ENCODE measurements around the gene MKNK1.

Gene MKNK1

DNA sequence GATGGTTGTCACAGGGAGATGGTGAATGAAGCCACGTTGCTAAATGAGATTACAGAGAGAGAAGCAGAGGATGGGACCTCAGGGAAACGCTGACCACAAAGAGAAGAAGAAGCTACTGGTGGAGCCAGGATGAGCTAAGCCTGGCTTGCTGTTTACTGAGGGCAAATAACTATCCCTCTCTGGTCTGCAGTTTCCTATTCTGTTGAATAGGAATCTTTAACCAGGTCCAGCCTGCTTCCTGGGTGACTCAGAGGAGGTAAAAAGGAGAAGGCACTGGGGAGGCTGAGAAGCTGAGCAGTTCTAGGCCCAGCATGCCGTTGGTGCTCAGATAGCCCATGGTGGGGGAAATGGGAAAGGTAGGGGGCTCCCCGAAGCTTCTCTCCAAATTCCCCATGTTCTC is 84.9 kb downstream of the MKNK1 start:
- no peak overlapping the region for H3K27ac ChIP-seq
- TF ChIP-seq, protein P1, sequence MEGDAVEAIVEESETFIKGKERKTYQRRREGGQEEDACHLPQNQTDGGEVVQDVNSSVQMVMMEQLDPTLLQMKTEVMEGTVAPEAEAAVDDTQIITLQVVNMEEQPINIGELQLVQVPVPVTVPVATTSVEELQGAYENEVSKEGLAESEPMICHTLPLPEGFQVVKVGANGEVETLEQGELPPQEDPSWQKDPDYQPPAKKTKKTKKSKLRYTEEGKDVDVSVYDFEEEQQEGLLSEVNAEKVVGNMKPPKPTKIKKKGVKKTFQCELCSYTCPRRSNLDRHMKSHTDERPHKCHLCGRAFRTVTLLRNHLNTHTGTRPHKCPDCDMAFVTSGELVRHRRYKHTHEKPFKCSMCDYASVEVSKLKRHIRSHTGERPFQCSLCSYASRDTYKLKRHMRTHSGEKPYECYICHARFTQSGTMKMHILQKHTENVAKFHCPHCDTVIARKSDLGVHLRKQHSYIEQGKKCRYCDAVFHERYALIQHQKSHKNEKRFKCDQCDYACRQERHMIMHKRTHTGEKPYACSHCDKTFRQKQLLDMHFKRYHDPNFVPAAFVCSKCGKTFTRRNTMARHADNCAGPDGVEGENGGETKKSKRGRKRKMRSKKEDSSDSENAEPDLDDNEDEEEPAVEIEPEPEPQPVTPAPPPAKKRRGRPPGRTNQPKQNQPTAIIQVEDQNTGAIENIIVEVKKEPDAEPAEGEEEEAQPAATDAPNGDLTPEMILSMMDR (IDR thresholded peaks at IDR 0.05), result no peak
- TF ChIP-seq ZFX (IDR thresholded peaks at IDR 0.05; ENCODE audit: borderline replicate concordance), result no peak

DNA sequence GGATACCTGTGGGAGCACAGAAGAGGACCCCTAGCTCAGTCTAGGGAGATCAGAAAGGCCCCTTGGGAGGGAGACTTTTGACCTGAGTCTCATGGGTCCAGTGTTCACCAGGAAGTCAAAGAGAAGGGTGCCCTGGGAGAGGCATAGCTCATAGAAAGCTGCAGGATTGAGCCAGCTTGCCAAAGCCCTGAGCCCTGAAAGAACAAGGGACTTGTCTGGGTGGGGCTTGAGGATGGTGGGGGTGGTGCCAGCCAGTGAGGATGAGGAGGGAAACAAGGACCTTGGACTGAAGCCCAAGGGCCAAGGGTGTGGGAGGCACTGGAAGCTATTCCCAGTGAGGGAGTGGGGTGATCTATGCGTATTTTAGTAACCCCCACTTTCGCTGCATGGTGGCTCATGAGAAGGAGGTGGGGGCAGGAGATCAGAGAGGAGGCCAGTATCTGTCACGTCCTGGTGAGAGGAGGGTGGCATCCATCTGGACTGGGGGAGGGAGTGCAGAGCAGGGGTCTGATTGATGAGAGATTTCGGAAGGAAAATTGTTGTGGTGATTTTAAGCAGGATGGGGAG is 86.1 kb downstream of the MKNK1 start:
- no peak for TF ChIP-seq ZFX (IDR thresholded peaks at IDR 0.05; ENCODE audit: borderline replicate concordance)
- TF ChIP-seq, protein P1 (IDR thresholded peaks at IDR 0.05), result no peak
- no peak overlapping the region for H3K27ac ChIP-seq

DNA sequence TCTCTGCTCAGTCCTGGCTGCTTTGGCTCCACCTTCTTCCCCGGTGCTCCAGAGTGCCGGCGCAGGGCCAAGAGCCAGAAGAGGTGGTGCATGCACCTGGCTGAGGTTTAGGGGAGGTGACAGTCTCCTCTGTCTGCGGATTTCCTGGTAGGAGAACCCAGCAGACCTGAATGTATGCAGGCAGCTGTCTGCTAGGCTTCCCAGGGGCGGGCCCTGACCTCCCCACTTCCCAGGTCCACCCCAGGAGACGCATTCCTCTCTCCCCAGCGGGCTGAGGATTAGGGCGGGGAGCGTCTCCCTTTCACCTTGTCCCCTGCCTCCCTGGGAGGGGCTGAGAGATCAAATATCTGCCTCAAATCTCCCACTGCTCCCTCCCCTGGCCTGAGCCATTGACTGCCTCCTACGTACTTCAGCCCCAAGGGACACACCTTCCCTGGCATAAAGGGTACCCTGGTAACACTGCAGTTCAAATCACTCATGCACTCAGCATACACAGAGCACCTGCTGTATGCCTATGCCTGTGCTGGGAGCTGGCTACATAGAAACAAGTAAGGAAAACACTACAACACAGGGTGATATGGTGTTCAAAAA is 87.0 kb downstream of the MKNK1 start:
- H3K27ac ChIP-seq, result peak overlapping the region; percentile 46
- TF ChIP-seq, protein P1 (IDR thresholded peaks at IDR 0.05), result no peak; the same call in 1 of the 2 replicates
- no peak for TF ChIP-seq ZFX (IDR thresholded peaks at IDR 0.05; ENCODE audit: borderline replicate concordance)

DNA sequence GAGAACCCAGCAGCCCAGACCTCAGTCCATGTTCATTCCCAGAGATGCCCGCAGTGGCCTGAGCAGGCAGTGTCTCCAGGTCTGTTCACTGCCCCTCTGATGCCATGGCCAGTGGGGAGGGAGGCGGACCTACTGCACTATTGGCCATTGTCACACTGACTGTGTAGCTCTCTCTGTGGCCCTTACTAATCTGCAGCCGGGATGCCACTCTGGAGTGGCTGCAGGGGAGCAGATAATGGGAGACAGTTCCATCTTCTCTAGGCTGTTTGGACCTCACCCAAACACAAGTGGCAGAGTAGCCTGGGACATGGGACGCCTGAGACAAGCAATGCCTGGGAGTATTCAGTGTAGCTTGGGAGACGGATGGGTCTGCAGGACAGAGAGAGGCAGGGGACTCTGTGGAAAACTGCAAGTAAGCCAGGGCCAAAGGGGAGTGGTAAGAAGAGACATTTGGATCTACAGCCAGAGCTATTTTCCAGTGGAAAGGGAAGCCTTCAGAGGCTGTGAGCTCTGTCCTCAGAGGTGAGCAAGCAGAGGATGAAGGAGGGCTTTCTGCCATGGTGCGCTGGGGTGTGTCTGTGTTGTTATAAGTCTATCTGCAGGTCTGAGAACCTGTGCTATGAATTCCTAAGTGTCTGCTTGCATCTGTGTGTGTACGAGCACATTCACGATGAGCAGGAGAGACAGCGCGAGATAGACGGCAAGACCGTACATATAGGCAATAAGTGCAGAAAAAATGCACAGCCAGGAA is 87.7 kb downstream of the MKNK1 start:
- peak overlapping the region; percentile 46 for H3K27ac ChIP-seq
- TF ChIP-seq, protein P1 (IDR thresholded peaks at IDR 0.05), result no peak
- TF ChIP-seq ZFX (IDR thresholded peaks at IDR 0.05; ENCODE audit: borderline replicate concordance), result no peak

DNA sequence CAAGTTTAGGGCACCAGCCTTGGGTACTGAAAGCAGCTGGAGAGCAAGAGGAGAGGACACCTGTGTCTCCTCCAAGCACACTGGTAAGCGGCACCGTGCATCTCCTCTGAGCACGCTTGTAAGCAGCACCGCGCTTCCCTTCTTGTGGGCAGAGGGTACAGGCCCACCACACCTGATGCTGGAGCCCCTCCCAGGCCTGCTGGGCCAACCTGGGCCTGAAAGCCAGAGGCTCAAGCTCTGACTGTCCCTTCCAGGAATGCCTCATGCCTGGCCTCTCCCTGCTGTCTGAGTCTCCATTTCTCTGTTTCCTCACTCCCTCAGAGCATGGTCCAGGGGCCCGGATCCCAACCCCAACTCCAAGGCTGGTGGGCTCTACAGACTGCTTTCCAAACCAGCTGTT is 88.5 kb downstream of the MKNK1 start:
- no peak for TF ChIP-seq ZFX (IDR thresholded peaks at IDR 0.05; ENCODE audit: borderline replicate concordance)
- TF ChIP-seq, protein P1 (IDR thresholded peaks at IDR 0.05), result no peak
- H3K27ac ChIP-seq, result no peak overlapping the region

DNA sequence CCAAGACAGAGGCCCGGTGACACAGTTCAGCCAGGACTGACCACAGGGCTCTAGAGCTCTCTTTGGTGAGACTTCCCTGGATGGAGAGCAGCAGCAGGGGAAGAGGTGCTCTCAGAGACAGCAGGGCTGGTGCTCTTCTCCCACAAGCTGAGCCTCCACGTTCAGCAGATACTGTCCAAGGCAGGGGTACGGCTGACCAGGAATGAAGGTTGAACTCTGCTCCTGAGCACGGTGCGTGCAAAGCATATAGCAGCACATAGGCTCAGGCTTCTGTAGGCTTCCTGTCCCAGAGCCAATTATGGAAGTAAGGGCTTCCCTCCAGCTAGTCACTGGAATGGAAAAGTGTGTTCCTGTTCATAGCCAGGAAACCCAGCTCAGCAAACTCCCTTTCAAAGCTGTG is 90.5 kb downstream of the MKNK1 start:
- H3K27ac ChIP-seq, result no peak overlapping the region
- TF ChIP-seq, protein P1 (IDR thresholded peaks at IDR 0.05), result no peak
- no peak for TF ChIP-seq ZFX (IDR thresholded peaks at IDR 0.05; ENCODE audit: borderline replicate concordance)

DNA sequence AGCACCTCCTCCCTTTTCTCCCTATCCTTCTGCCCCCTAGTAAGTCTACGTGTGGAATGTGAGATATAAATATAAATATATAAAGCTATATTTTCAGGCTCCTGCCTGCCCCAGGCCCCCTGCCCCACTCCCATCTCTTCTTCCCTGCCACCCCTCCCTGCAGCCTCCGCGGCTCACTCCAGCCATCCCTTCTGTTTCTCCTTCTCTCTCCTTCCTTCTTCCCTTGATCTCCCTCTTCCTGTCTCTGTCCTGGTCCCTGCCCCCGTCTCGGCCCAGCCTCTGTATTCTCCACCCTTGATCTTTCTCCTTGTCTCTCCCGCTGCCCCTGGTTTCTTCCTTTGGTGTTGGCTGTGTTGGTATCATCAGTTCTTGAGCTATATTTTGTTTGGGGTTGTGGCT is 91.3 kb downstream of the MKNK1 start:
- TF ChIP-seq, protein P1 (IDR thresholded peaks at IDR 0.05), result no peak
- TF ChIP-seq ZFX (IDR thresholded peaks at IDR 0.05; ENCODE audit: borderline replicate concordance), result no peak
- no peak overlapping the region for H3K27ac ChIP-seq
